Activated CD8-positive, alpha-beta T cell treated with anti-CD3 and anti-CD28 coated beads, Interleukin-2, amount 10 ng/mL, durations not matched to agents 7 days and 5 days (primary cell): ENCODE data around the gene FXYD2. TPM values are rescaled to one million over a fixed set of nuclear protein-coding genes. Genes with fewer than 3 reads are reported as not detected.

Source experiments
- ATAC-seq: fragments of 150-1000 bp; cut with Tn5 transposase; one replicate; pipeline ENCODE4 v1.10.0; 2021; ENCODE audit warnings: moderate library complexity
- CTCF ChIA-PET: fragments of 350-600 bp; sonication (Branson Sonifier 250); formaldehyde crosslinking; loops from one replicate; lab custom pipeline; 2021; ENCODE audit warnings: antibody characterized with exemption; lab: Charles Lee
- POLR2A ChIA-PET: fragments of 350-600 bp; sonication (Branson Sonifier 250); formaldehyde crosslinking; loops from one replicate; lab custom pipeline; 2021; ENCODE audit warnings: antibody characterized with exemption; lab: Charles Lee
- DNase-seq: peaks from one replicate; pipeline ENCODE4 v3.0.0-alpha.2; 2020
- H3K27ac Mint-ChIP-seq: one replicate; pipeline ENCODE4 v1.8.0; 2021; ENCODE audit warnings: mild to moderate bottlenecking, mixed read lengths
- H3K27me3 Mint-ChIP-seq: one replicate; pipeline ENCODE4 v1.8.0; 2021; ENCODE audit warnings: low read depth, mixed read lengths
- H3K36me3 Mint-ChIP-seq: one replicate; pipeline ENCODE4 v1.8.0; 2021; ENCODE audit warnings: low read depth, mixed read lengths
- H3K4me1 Mint-ChIP-seq: one replicate; pipeline ENCODE4 v1.8.0; 2021; ENCODE audit warnings: low read depth, mixed read lengths
- H3K4me3 Mint-ChIP-seq: one replicate; pipeline ENCODE4 v1.8.0; 2021; ENCODE audit warnings: mild to moderate bottlenecking, mixed read lengths
- H3K9me3 Mint-ChIP-seq: one replicate; pipeline ENCODE4 v1.8.0; 2022; ENCODE audit warnings: mixed read lengths; ENCODE audit not compliant: insufficient read depth
- total RNA-seq, 2 experiments: library from RNA; stranded (reverse); gene quantifications; one replicate each; pipeline ENCODE4 v1.2.3, GENCODE V29; 2021

FXYD2 gene
- total RNA-seq, 2 experiments from 2014 or later = 22.5 to 24.3 TPM

- no peaks in the 10 kb centered on the region for H3K4me1 Mint-ChIP-seq
- POLR2A ChIA-PET = no interaction called here
- H3K27ac Mint-ChIP-seq = no peak overlapping the region
These were observed 50.0 kb downstream of the FXYD2 start for GRCh38 chr11:117774553-117774952.

GRCh38 chr11:117772360-117772759, 52.2 kb downstream of the FXYD2 start:
- ChIA-PET POLR2A (no interaction called here), CTCF (interaction anchor here (0.5 kb wide), 1 partner anchor 281 kb away, joined by 3 read pairs; no protein-coding TSS in a partner anchor)
- ATAC-seq = no peak
- Mint-ChIP-seq H3K36me3 (no peaks in the 10 kb centered on the region), H3K4me1 (no peaks in the 10 kb centered on the region), H3K27ac (no peak overlapping the region), H3K9me3 (no peaks in the 10 kb centered on the region), H3K4me3 (no peak overlapping the region), H3K27me3 (peaks cover 5% of the 10 kb centered on the region)
- DNase-seq = no peak

More at GRCh38 chr11:117774553-117774952, 50.0 kb downstream of the FXYD2 start:
- Mint-ChIP-seq H3K36me3 (no peaks in the 10 kb centered on the region), H3K9me3 (no peaks in the 10 kb centered on the region), H3K4me3 (no peak overlapping the region), H3K27me3 (peaks cover 10% of the 10 kb centered on the region)
- CTCF ChIA-PET = no interaction called here
- no peak for ATAC-seq
- no peak for DNase-seq

GRCh38 chr11:117771841-117772240, 52.7 kb downstream of the FXYD2 start:
- DNase-seq = no peak
- Mint-ChIP-seq H3K4me3 (no peak overlapping the region), H3K27me3 (peaks cover 5% of the 10 kb centered on the region), H3K27ac (no peak overlapping the region), H3K36me3 (no peaks in the 10 kb centered on the region), H3K9me3 (no peaks in the 10 kb centered on the region), H3K4me1 (no peaks in the 10 kb centered on the region)
- ChIA-PET POLR2A (no interaction called here), CTCF (no interaction called here)
- ATAC-seq = no peak

GRCh38 chr11:117771197-117771596, 53.3 kb downstream of the FXYD2 start:
- H3K4me3 Mint-ChIP-seq = no peak overlapping the region
- no peak overlapping the region for H3K27ac Mint-ChIP-seq
- DNase-seq (no peak), ATAC-seq (no peak)
- CTCF ChIA-PET = no interaction called here
- H3K9me3 Mint-ChIP-seq = no peaks in the 10 kb centered on the region
- POLR2A ChIA-PET = no interaction called here
- H3K36me3 Mint-ChIP-seq = no peaks in the 10 kb centered on the region
- peaks cover 5% of the 10 kb centered on the region for H3K27me3 Mint-ChIP-seq
- no peaks in the 10 kb centered on the region for H3K4me1 Mint-ChIP-seq

DNA sequence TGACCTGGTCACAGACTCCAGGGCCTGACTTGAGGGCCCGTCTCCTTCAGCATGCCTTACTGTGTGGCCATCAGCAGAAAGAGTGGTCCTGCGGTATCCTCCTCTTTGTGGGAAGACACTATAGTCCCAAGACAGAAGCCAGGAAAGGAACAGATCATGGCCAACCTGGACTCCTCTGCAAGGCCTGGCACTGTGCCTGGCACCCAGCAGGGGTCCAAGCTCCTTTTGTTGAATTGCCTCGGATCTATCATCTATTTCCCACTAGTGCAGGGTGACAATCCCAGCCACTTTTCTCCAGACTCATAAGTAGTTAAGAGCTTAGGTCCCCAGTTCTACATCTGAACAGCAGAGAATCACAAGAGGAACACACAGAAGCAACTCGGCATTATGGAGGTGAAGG, 54.5 kb downstream of the FXYD2 start:
- no peak for ATAC-seq
- peaks cover 5% of the 10 kb centered on the region for H3K27me3 Mint-ChIP-seq
- H3K4me1 Mint-ChIP-seq = no peaks in the 10 kb centered on the region
- H3K9me3 Mint-ChIP-seq = no peaks in the 10 kb centered on the region
- ChIA-PET CTCF (no interaction called here), POLR2A (no interaction called here)
- H3K4me3 Mint-ChIP-seq = no peak overlapping the region
- no peaks in the 10 kb centered on the region for H3K36me3 Mint-ChIP-seq
- H3K27ac Mint-ChIP-seq = no peak overlapping the region
- DNase-seq = no peak

Other genes with a start within 250 kb of the FXYD2 start
- gene DSCAML1, start 27.5 kb downstream of the FXYD2 start, total RNA-seq = under 1 TPM; 0.16 to 0.37 TPM
- under 1 TPM in 1 of 2 experiments, not detected in 1; 0.24 TPM for gene FXYD6, start 51.9 kb upstream of the FXYD2 start, total RNA-seq
- gene TMPRSS13, start 104.7 kb upstream of the FXYD2 start, total RNA-seq = 1 to 10 TPM; 1.8 to 2.5 TPM
- gene IL10RA, start 161.7 kb upstream of the FXYD2 start, total RNA-seq = 100 to 1,000 TPM; 202 to 210 TPM